LHCN-M2 (cell line): ENCODE results near the gene GATAD2A. TPM values are rescaled to one million over a fixed set of nuclear protein-coding genes. Genes with fewer than 3 reads are reported as not detected.
A peak's percentile ranks its signal among the peaks of the same experiment; 100 is the strongest.

Experiments used
- DNase-seq: peaks from one replicate; pipeline ENCODE4 v3.0.0-alpha.2; 2012; ENCODE audit warnings: low read depth
- total RNA-seq: library from RNA; depleted of rRNA; stranded (reverse); fragments of >200 nt; gene quantifications from 2 replicates; pipeline ENCODE4 v1.2.3, GENCODE V29; 2014

Gene GATAD2A
- total RNA-seq, 1 experiment from 2014 or later = 64.1 TPM

- DNase-seq = no peak
These were observed 15.8 kb downstream of the GATAD2A start for GRCh38 chr19:19421299-19421696.

GRCh38 chr19:19422156-19422555, 16.7 kb downstream of the GATAD2A start:
- DNase-seq = no peak

- DNase-seq = no peak
These were observed 17.8 kb downstream of the GATAD2A start for GRCh38 chr19:19423322-19423721.

- DNase-seq = no peak
These were observed 19.8 kb downstream of the GATAD2A start for GRCh38 chr19:19425170-19425875.

GRCh38 chr19:19426216-19426615, 20.7 kb downstream of the GATAD2A start:
- no peak for DNase-seq

- no peak for DNase-seq
These were observed 21.3 kb downstream of the GATAD2A start for GRCh38 chr19:19426799-19427198.

- DNase-seq = no peak
These were observed 21.8 kb downstream of the GATAD2A start for GRCh38 chr19:19427302-19427701.

GRCh38 chr19:19427944-19428343, 22.5 kb downstream of the GATAD2A start:
- no peak for DNase-seq

- DNase-seq = no peak
These were observed 23.3 kb downstream of the GATAD2A start for GRCh38 chr19:19428746-19429145.

GRCh38 chr19:19429361-19429760, 23.9 kb downstream of the GATAD2A start:
- DNase-seq = no peak

- DNase-seq = no peak
These were observed 27.3 kb downstream of the GATAD2A start for GRCh38 chr19:19432732-19433131.

- no peak for DNase-seq
These were observed 28.3 kb downstream of the GATAD2A start for GRCh38 chr19:19433666-19434213.

- no peak for DNase-seq
These were observed 29.1 kb downstream of the GATAD2A start for GRCh38 chr19:19434483-19435045.

- no peak for DNase-seq
These were observed 30.7 kb downstream of the GATAD2A start for GRCh38 chr19:19436137-19436691.

GRCh38 chr19:19438366-19439175, 33.1 kb downstream of the GATAD2A start:
- DNase-seq = no peak

GRCh38 chr19:19439176-19439482, 33.7 kb downstream of the GATAD2A start:
- no peak for DNase-seq

- no peak for DNase-seq
These were observed 37.8 kb downstream of the GATAD2A start for GRCh38 chr19:19443283-19443682.

GRCh38 chr19:19443902-19444680, 38.6 kb downstream of the GATAD2A start:
- DNase-seq = no peak

- no peak for DNase-seq
These were observed 39.2 kb downstream of the GATAD2A start for GRCh38 chr19:19444681-19445155.

- no peak for DNase-seq
These were observed 39.8 kb downstream of the GATAD2A start for GRCh38 chr19:19445288-19445687.

- peak; percentile 47 for DNase-seq
These were observed 40.5 kb downstream of the GATAD2A start for GRCh38 chr19:19445911-19446361.
